Measurements from ENCODE around the gene ZFHX2. TPM values are rescaled to one million over a fixed set of nuclear protein-coding genes. Genes with fewer than 3 reads are reported as not detected.
A peak's percentile ranks its signal among the peaks of the same experiment; 100 is the strongest.

The ZFHX2 gene
- total and polyA plus RNA-seq, 2 of the 13 experiments (the other 11 are each of a cell fraction or from before 2014, with no cell fraction given), result 0.17 to 0.44 TPM

DNA sequence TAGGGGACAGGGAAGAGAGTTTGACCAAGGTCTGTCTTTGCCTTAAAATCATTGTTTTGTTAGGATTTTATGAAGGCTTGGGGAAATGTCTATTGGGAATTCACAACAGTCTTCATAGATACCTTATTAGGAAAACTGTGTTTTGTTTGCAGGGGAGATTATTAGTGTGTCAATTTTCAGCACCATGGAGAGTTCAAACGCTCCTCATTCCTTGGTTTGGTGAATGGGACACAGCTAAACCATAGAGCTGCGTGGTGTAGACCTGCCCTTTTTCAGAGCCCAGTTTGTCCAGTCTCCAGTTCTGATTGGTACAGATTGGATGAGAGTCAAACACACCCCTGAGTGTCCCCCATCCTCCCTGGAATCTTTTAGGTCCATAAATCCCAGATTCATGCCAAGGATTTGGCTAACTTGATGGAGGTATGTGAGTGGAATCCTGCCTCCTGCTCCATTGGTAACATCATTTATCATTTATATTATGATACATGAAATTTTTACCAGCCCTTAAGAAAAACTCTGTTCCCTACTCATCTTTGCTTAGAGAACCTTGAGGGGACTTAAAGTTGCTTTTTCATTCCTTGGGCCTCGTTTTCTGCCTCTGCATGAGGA lies 70.1 kb downstream of the ZFHX2 start (continued):
- TF ChIP-seq, protein P1, sequence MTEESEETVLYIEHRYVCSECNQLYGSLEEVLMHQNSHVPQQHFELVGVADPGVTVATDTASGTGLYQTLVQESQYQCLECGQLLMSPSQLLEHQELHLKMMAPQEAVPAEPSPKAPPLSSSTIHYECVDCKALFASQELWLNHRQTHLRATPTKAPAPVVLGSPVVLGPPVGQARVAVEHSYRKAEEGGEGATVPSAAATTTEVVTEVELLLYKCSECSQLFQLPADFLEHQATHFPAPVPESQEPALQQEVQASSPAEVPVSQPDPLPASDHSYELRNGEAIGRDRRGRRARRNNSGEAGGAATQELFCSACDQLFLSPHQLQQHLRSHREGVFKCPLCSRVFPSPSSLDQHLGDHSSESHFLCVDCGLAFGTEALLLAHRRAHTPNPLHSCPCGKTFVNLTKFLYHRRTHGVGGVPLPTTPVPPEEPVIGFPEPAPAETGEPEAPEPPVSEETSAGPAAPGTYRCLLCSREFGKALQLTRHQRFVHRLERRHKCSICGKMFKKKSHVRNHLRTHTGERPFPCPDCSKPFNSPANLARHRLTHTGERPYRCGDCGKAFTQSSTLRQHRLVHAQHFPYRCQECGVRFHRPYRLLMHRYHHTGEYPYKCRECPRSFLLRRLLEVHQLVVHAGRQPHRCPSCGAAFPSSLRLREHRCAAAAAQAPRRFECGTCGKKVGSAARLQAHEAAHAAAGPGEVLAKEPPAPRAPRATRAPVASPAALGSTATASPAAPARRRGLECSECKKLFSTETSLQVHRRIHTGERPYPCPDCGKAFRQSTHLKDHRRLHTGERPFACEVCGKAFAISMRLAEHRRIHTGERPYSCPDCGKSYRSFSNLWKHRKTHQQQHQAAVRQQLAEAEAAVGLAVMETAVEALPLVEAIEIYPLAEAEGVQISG (CRISPR knock-in tag; IDR thresholded peaks at IDR 0.05), result peak; percentile 80
- TF ChIP-seq ZNF180 (CRISPR knock-in tag; IDR thresholded peaks at IDR 0.05; ENCODE audit: borderline replicate concordance, low read depth), result no peak
- no peak for TF ChIP-seq ZNF552 (CRISPR knock-in tag; IDR thresholded peaks at IDR 0.05; ENCODE audit: borderline replicate concordance)
- TF ChIP-seq ARID2 (CRISPR knock-in tag; IDR thresholded peaks at IDR 0.05; ENCODE audit: borderline replicate concordance), result peak; percentile 71; the same call in 1 of the 2 replicates
- TF ChIP-seq SNAPC2 (CRISPR knock-in tag; IDR thresholded peaks at IDR 0.05), result 0 out of 2 replicates have a peak, but pooled peaks have one; percentile 27
- TF ChIP-seq ZNF468 (CRISPR knock-in tag; IDR thresholded peaks at IDR 0.05), result no peak
- no peak for TF ChIP-seq ATF7 (IDR thresholded peaks at IDR 0.05)
- TF ChIP-seq ATF7 (CRISPR knock-in tag; IDR thresholded peaks at IDR 0.05), result no peak
- no peak for TF ChIP-seq RFX5 (IDR thresholded peaks at IDR 0.05; ENCODE audit: low read depth, low read length)
- TF ChIP-seq, protein P2, sequence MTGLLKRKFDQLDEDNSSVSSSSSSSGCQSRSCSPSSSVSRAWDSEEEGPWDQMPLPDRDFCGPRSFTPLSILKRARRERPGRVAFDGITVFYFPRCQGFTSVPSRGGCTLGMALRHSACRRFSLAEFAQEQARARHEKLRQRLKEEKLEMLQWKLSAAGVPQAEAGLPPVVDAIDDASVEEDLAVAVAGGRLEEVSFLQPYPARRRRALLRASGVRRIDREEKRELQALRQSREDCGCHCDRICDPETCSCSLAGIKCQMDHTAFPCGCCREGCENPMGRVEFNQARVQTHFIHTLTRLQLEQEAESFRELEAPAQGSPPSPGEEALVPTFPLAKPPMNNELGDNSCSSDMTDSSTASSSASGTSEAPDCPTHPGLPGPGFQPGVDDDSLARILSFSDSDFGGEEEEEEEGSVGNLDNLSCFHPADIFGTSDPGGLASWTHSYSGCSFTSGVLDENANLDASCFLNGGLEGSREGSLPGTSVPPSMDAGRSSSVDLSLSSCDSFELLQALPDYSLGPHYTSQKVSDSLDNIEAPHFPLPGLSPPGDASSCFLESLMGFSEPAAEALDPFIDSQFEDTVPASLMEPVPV (CRISPR knock-in tag; IDR thresholded peaks at IDR 0.05), result 0 out of 2 replicates have a peak, but pooled peaks have one; percentile 33
- 0 out of 2 replicates have a peak, but pooled peaks have one; percentile 23 for TF ChIP-seq ZNF644 (CRISPR knock-in tag; IDR thresholded peaks at IDR 0.05; ENCODE audit: low read depth)
- TF ChIP-seq, protein P3, sequence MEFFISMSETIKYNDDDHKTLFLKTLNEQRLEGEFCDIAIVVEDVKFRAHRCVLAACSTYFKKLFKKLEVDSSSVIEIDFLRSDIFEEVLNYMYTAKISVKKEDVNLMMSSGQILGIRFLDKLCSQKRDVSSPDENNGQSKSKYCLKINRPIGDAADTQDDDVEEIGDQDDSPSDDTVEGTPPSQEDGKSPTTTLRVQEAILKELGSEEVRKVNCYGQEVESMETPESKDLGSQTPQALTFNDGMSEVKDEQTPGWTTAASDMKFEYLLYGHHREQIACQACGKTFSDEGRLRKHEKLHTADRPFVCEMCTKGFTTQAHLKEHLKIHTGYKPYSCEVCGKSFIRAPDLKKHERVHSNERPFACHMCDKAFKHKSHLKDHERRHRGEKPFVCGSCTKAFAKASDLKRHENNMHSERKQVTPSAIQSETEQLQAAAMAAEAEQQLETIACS (CRISPR knock-in tag; IDR thresholded peaks at IDR 0.05), result no peak
- TF ChIP-seq IRX3 (CRISPR knock-in tag; IDR thresholded peaks at IDR 0.05; ENCODE audit: borderline replicate concordance, low read depth), result 0 out of 2 replicates have a peak, but pooled peaks have one; percentile 21
- TF ChIP-seq ZNF354B (CRISPR knock-in tag; IDR thresholded peaks at IDR 0.05), result 0 out of 2 replicates have a peak, but pooled peaks have one; percentile 47
- 0 out of 2 replicates have a peak, but pooled peaks have one; percentile 14 for TF ChIP-seq TARDBP (CRISPR knock-in tag; IDR thresholded peaks at IDR 0.05)
- TF ChIP-seq ZNF75D (CRISPR knock-in tag; IDR thresholded peaks at IDR 0.05; ENCODE audit: borderline replicate concordance), result 0 out of 2 replicates have a peak, but pooled peaks have one; percentile 52

Data from HepG2 (cell line).